Naive B cell (primary cell): ENCODE results near the gene UNC13D. TPM values are rescaled to one million over a fixed set of nuclear protein-coding genes. Genes with fewer than 3 reads are reported as not detected.

Source experiments
- ATAC-seq, 2 donors: fragments of 150-1000 bp; cut with Tn5 transposase; 2 replicates each; pipeline ENCODE4 v1.10.0; 2021; ENCODE audit warnings: low read depth in 2 of 2, mild to moderate bottlenecking in 2 of 2, moderate library complexity in 2 of 2
- DNase-seq: peaks from one replicate; pipeline ENCODE4 v3.0.0; 2022
- H3K27ac Mint-ChIP-seq, 6 donors: one replicate each; pipeline ENCODE4 v1.8.0; 2020 to 2022; ENCODE audit warnings: mild to moderate bottlenecking in 6 of 6, mixed read lengths in 6 of 6, moderate library complexity in 5 of 6, inconsistent platforms in 2 of 6
- H3K27me3 Mint-ChIP-seq, 3 donors: one replicate each; pipeline ENCODE4 v1.8.0; 2021 to 2022; ENCODE audit warnings: mixed read lengths in 3 of 3, mild to moderate bottlenecking in 1 of 3
- H3K36me3 Mint-ChIP-seq, 2 donors: one replicate each; pipeline ENCODE4 v1.8.0; 2020 to 2022; ENCODE audit warnings: mixed read lengths in 2 of 2, inconsistent platforms in 1 of 2, mild to moderate bottlenecking in 1 of 2
- H3K4me1 Mint-ChIP-seq, 3 donors: one replicate each; pipeline ENCODE4 v1.8.0; 2020 to 2022; ENCODE audit warnings: mixed read lengths in 3 of 3, inconsistent platforms in 1 of 3, mild to moderate bottlenecking in 1 of 3, moderate library complexity in 1 of 3
- H3K4me3 Mint-ChIP-seq, 8 donors: one replicate each; pipeline ENCODE4 v1.8.0; 2020 to 2022; ENCODE audit warnings: mild to moderate bottlenecking in 8 of 8, mixed read lengths in 8 of 8, moderate library complexity in 8 of 8, inconsistent platforms in 2 of 8
- H3K9me3 Mint-ChIP-seq, 7 donors: one replicate each; pipeline ENCODE4 v1.8.0; 2020 to 2022; ENCODE audit warnings: mixed read lengths in 7 of 7, mild to moderate bottlenecking in 5 of 7, inconsistent platforms in 2 of 7, moderate library complexity in 1 of 7
- polyA plus RNA-seq, 6 donors: library from polyadenylated mRNA; unstranded; fragments of 300-500 nt; fragmentation: Illumina TruSeq; gene quantifications; one replicate each; pipeline ENCODE4 v1.2.3, GENCODE V29; 2021; ENCODE audit warnings: low read depth in 6 of 6

The UNC13D gene
- polyA plus RNA-seq, 6 donors from 2014 or later = 11.5 to 31.5 (median 20.5) TPM

- H3K36me3 Mint-ChIP-seq = peaks cover 0 to 10% of the 10 kb centered on the region in 2 donors
- no peaks in the 10 kb centered on the region for H3K9me3 Mint-ChIP-seq
- H3K27ac Mint-ChIP-seq = peak overlapping the region in 2 of 6 donors; percentile 13 to 92
- ATAC-seq (no peak), DNase-seq (no peak)
- H3K4me1 Mint-ChIP-seq = peaks cover 9 to 19% (median 15%) of the 10 kb centered on the region in 3 donors
- no peak overlapping the region for H3K4me3 Mint-ChIP-seq
- no peaks in the 10 kb centered on the region for H3K27me3 Mint-ChIP-seq
Observed at GRCh38 chr17:75799402-75799801, 44.8 kb downstream of the UNC13D start.

GRCh38 chr17:75795820-75796607 is 48.2 kb downstream of the UNC13D start:
- ATAC-seq (no peak), DNase-seq (no peak)
- peaks cover 0 to 13% of the 10 kb centered on the region in 2 donors for H3K36me3 Mint-ChIP-seq
- peak overlapping the region in 1 of 6 donors; percentile 24 for H3K27ac Mint-ChIP-seq
- H3K4me1 Mint-ChIP-seq = peaks cover 5 to 15% (median 9%) of the 10 kb centered on the region in 3 donors
- H3K9me3 Mint-ChIP-seq = no peaks in the 10 kb centered on the region
- no peaks in the 10 kb centered on the region for H3K27me3 Mint-ChIP-seq
- H3K4me3 Mint-ChIP-seq = no peak overlapping the region

- H3K36me3 Mint-ChIP-seq = peaks cover 0 to 7% of the 10 kb centered on the region in 2 donors
Observed at GRCh38 chr17:75793460-75793859, 50.7 kb downstream of the UNC13D start.

GRCh38 chr17:75791254-75791653 is 53.0 kb downstream of the UNC13D start:
- H3K9me3 Mint-ChIP-seq = no peaks in the 10 kb centered on the region
- no peak overlapping the region for H3K27ac Mint-ChIP-seq
- no peak for DNase-seq
- no peak for ATAC-seq
- peaks cover 2 to 25% (median 4%) of the 10 kb centered on the region in 3 donors for H3K4me1 Mint-ChIP-seq
- H3K36me3 Mint-ChIP-seq = peaks cover 0 to 3% of the 10 kb centered on the region in 2 donors
- H3K4me3 Mint-ChIP-seq = no peak overlapping the region
- no peaks in the 10 kb centered on the region for H3K27me3 Mint-ChIP-seq

More at GRCh38 chr17:75793460-75793859, 50.7 kb downstream of the UNC13D start:
- ATAC-seq (no peak), DNase-seq (no peak)
- Mint-ChIP-seq H3K27me3 (no peaks in the 10 kb centered on the region), H3K27ac (peak overlapping the region in 1 of 6 donors; percentile 9), H3K9me3 (no peaks in the 10 kb centered on the region), H3K4me3 (no peak overlapping the region), H3K4me1 (peaks cover 0 to 18% (median 0%) of the 10 kb centered on the region in 3 donors)

GRCh38 chr17:75785016-75785890 is 59.0 kb downstream of the UNC13D start:
- peak; percentile 64 to 67 for ATAC-seq
- H3K36me3 Mint-ChIP-seq = no peaks in the 10 kb centered on the region

GRCh38 chr17:75784473-75785015 is 59.7 kb downstream of the UNC13D start, which contains the start of gene UNK:
Gene UNK (plus strand): TSS chr17:75784806. CDS start chr17:75784881, 75 bp downstream.
- Mint-ChIP-seq H3K4me3 (peak within 1 kb of the TSS; percentile 85 to 98 (median 96)), H3K27ac (peak within 1 kb of the TSS; percentile 100), H3K36me3 (peaks cover 0 to 5% of the 10 kb centered on the region in 2 donors), H3K9me3 (peaks cover 0 to 5% (median 2%) of the 10 kb centered on the region in 7 donors), H3K27me3 (peaks cover 0 to 3% (median 0%) of the 10 kb centered on the region in 3 donors), H3K4me1 (peaks cover 27 to 48% (median 33%) of the 10 kb centered on the region in 3 donors)
- DNase-seq (peak; percentile 93), ATAC-seq (peak; percentile 64 to 65)

More at GRCh38 chr17:75785016-75785890, 59.0 kb downstream of the UNC13D start:
- Mint-ChIP-seq H3K4me3 (peak overlapping the region; percentile 85 to 98 (median 96)), H3K27ac (peak overlapping the region; percentile 100), H3K9me3 (peaks cover 0 to 2% (median 0%) of the 10 kb centered on the region in 7 donors), H3K27me3 (no peaks in the 10 kb centered on the region), H3K4me1 (peaks cover 21 to 44% (median 27%) of the 10 kb centered on the region in 3 donors)
- DNase-seq = no peak

- Mint-ChIP-seq H3K27ac (peak overlapping the region; percentile 100), H3K27me3 (peaks cover 0 to 5% (median 0%) of the 10 kb centered on the region in 3 donors), H3K9me3 (peaks cover 0 to 6% (median 2%) of the 10 kb centered on the region in 7 donors), H3K4me3 (peak overlapping the region; percentile 85 to 98 (median 96)), H3K36me3 (peaks cover 0 to 8% of the 10 kb centered on the region in 2 donors), H3K4me1 (peaks cover 28 to 47% (median 36%) of the 10 kb centered on the region in 3 donors)
- ATAC-seq (no peak), DNase-seq (no peak)
Observed at GRCh38 chr17:75783803-75784472, 60.3 kb downstream of the UNC13D start.

- DNase-seq (peak; percentile 71), ATAC-seq (peak; percentile 21)
- Mint-ChIP-seq H3K36me3 (peaks cover 6 to 14% of the 10 kb centered on the region in 2 donors), H3K27ac (peak overlapping the region; percentile 100), H3K27me3 (peaks cover 0 to 5% (median 0%) of the 10 kb centered on the region in 3 donors), H3K9me3 (peaks cover 0 to 6% (median 2%) of the 10 kb centered on the region in 7 donors), H3K4me3 (peak overlapping the region; percentile 45 to 98 (median 92)), H3K4me1 (peaks cover 32 to 52% (median 42%) of the 10 kb centered on the region in 3 donors)
Observed at GRCh38 chr17:75783069-75783783, 61.0 kb downstream of the UNC13D start.

GRCh38 chr17:75779987-75780889 is 64.0 kb downstream of the UNC13D start:
- Mint-ChIP-seq H3K27me3 (peaks cover 0 to 5% (median 0%) of the 10 kb centered on the region in 3 donors), H3K4me3 (peak overlapping the region in 7 of 8 donors; percentile 95 to 99 (median 97)), H3K36me3 (peaks cover 19 to 20% of the 10 kb centered on the region in 2 donors), H3K4me1 (peaks cover 36 to 61% (median 57%) of the 10 kb centered on the region in 3 donors), H3K9me3 (peaks cover 0 to 6% (median 2%) of the 10 kb centered on the region in 7 donors), H3K27ac (peak overlapping the region; percentile 99 to 100 (median 100))
- DNase-seq (no peak), ATAC-seq (no peak)

GRCh38 chr17:75779250-75779986 is 64.8 kb downstream of the UNC13D start:
- Mint-ChIP-seq H3K4me3 (peak overlapping the region; percentile 95 to 99 (median 98)), H3K27me3 (peaks cover 0 to 5% (median 0%) of the 10 kb centered on the region in 3 donors), H3K4me1 (peaks cover 36 to 60% (median 53%) of the 10 kb centered on the region in 3 donors), H3K27ac (peak overlapping the region; percentile 99 to 100 (median 100)), H3K36me3 (peaks cover 19 to 20% of the 10 kb centered on the region in 2 donors), H3K9me3 (peaks cover 0 to 6% (median 2%) of the 10 kb centered on the region in 7 donors)
- peak; percentile 93 for DNase-seq
- ATAC-seq = peak; percentile 63 to 64
